Stimulated activated naive B cell treated with anti-CD40 and anti-IgM and Interleukin-4, amounts not matched to agents 10 μg/mL and 1 μg/mL and 100 μg/mL, for 72 hours (primary cell): ENCODE measurements around the gene MIGA1.
"Not testable (repeated sequence)": the region's sequence is repeated elsewhere in the genome, so short reads cannot be mapped to it uniquely, and the experiment has no call there.

Experiments used
- ATAC-seq, 2 donors: fragments of 150-1000 bp; cut with Tn5 transposase; replicated peaks; 2 replicates each; pipeline ENCODE4 v1.10.0; 2021; ENCODE audit warnings: moderate library complexity in 1 of 2
- DNase-seq: peaks from one replicate; pipeline ENCODE4 v3.0.0; 2021
- H3K27ac Mint-ChIP-seq: one replicate; pipeline ENCODE4 v1.8.0; 2022; ENCODE audit warnings: mild to moderate bottlenecking, mixed read lengths
- H3K27me3 Mint-ChIP-seq, 2 donors: one replicate each; pipeline ENCODE4 v1.8.0; 2022; ENCODE audit warnings: mixed read lengths in 2 of 2
- H3K36me3 Mint-ChIP-seq, 2 donors: one replicate each; pipeline ENCODE4 v1.8.0; 2022; ENCODE audit warnings: mixed read lengths in 2 of 2, mild to moderate bottlenecking in 1 of 2
- H3K4me1 Mint-ChIP-seq, 2 donors: one replicate each; pipeline ENCODE4 v1.8.0; 2022; ENCODE audit warnings: mixed read lengths in 2 of 2, mild to moderate bottlenecking in 1 of 2
- H3K4me3 Mint-ChIP-seq, 2 donors: one replicate each; pipeline ENCODE4 v1.8.0; 2022; ENCODE audit warnings: mild to moderate bottlenecking in 2 of 2, mixed read lengths in 2 of 2, moderate library complexity in 1 of 2
- H3K9me3 Mint-ChIP-seq, 2 donors: one replicate each; pipeline ENCODE4 v1.8.0; 2022; ENCODE audit warnings: mixed read lengths in 2 of 2, mild to moderate bottlenecking in 1 of 2

MIGA1 gene

DNA sequence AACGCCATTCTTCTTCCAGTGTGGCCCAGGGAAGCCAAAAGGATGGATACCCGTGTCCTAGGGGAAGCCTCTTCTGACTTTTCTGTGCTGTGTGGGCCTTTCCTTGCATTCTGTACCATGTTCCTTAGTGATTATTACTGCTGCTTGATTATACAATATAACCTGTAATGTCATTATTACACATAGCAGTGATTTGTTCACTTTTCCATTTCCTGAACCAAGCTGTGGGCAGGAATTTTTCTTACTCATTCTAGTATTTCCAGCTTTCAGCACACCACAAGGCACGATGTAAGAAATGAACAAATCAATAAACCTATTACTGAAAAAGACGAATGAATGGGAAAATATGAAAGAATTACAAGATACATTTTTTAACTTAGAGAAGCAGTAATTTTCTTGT, 11.4 kb upstream of the MIGA1 start:
- Mint-ChIP-seq H3K4me1 (peaks cover 2 to 28% of the 10 kb centered on the region in 2 donors), H3K9me3 (no peaks in the 10 kb centered on the region), H3K36me3 (no peaks in the 10 kb centered on the region), H3K4me3 (no peak overlapping the region), H3K27me3 (peaks cover 0 to 11% of the 10 kb centered on the region in 2 donors), H3K27ac (no peak overlapping the region)
- DNase-seq: no peak
- no peak for ATAC-seq

- DNase-seq: no peak
- no peak for ATAC-seq
- Mint-ChIP-seq H3K27me3 (peaks cover 0 to 4% of the 10 kb centered on the region in 2 donors), H3K27ac (no peak overlapping the region), H3K36me3 (no peaks in the 10 kb centered on the region), H3K9me3 (no peaks in the 10 kb centered on the region), H3K4me3 (no peak overlapping the region), H3K4me1 (peaks cover 4 to 23% of the 10 kb centered on the region in 2 donors)
These were observed 3.3 kb upstream of the MIGA1 start for GRCh38 chr1:77776007-77776700.

- H3K4me1 Mint-ChIP-seq: peaks cover 8 to 20% of the 10 kb centered on the region in 2 donors
- DNase-seq (no peak), ATAC-seq (no peak)
- no peak overlapping the region for H3K4me3 Mint-ChIP-seq
- no peaks in the 10 kb centered on the region for H3K27me3 Mint-ChIP-seq
- H3K27ac Mint-ChIP-seq: no peak overlapping the region
- H3K9me3 Mint-ChIP-seq: peaks cover 3 to 4% of the 10 kb centered on the region in 2 donors
- H3K36me3 Mint-ChIP-seq: peaks cover 26 to 28% of the 10 kb centered on the region in 2 donors
These were observed 2.2 kb downstream of the MIGA1 start for GRCh38 chr1:77781683-77782082.

DNA sequence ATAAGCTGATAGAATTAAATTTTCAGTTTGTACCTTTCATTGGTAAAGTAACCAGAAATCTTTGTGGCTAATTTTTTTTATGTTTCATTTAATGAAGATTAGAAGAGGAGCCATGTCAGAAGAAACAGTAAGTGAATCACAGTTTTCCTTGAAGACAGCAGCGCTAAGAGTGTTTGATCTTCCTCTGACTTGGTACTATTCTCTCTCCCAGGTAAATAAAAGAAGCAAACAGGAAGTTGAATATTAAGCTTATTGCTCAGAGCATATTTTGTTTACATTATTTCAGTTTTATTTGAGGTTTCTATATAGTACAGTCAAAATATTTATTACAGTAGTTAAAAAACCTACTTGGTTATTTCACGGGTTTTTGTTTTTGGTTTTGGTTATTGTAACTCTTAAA, 3.7 kb downstream of the MIGA1 start:
- Mint-ChIP-seq H3K4me1 (peaks cover 10 to 20% of the 10 kb centered on the region in 2 donors), H3K27ac (no peak overlapping the region), H3K9me3 (peaks cover 5 to 7% of the 10 kb centered on the region in 2 donors), H3K27me3 (no peaks in the 10 kb centered on the region), H3K4me3 (no peak overlapping the region), H3K36me3 (peaks cover 34 to 38% of the 10 kb centered on the region in 2 donors)
- DNase-seq (no peak), ATAC-seq (no peak)

DNA sequence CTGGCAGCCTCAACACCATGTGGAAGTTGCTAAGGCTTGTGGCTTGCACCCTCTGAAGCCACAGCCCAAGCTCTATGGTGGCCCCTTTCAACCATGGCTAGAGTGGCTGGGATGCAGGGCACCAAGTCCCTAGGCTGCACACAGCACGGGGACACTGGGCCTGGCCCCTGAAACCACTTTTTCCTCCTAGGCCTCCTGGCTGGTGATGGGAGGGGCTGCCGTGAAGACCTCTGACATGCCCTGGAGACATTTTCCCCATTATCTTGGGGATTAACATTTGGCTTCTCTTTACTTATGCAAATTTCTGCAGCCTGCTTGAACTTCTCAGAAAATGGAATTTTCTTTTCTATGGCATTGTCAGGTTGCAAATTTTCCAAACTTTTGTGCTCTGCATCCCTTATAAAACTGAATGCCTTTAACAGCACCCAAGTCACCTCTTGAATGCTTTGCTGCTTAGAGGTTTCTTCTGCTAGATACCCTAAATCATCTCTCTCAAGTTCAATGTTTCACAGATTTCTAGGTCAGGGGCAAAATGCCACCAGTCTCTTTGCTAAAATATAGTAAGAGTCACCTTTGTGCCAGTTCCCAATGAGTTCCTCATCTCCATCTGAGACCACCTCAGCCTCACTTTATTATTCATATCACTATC, 6.8 kb downstream of the MIGA1 start:
- peaks cover 47 to 56% of the 10 kb centered on the region in 2 donors for H3K36me3 Mint-ChIP-seq
- not testable (repeated sequence) for ATAC-seq, H3K4me3 Mint-ChIP-seq, H3K9me3 Mint-ChIP-seq, H3K4me1 Mint-ChIP-seq, DNase-seq, H3K27ac Mint-ChIP-seq, H3K27me3 Mint-ChIP-seq

DNA sequence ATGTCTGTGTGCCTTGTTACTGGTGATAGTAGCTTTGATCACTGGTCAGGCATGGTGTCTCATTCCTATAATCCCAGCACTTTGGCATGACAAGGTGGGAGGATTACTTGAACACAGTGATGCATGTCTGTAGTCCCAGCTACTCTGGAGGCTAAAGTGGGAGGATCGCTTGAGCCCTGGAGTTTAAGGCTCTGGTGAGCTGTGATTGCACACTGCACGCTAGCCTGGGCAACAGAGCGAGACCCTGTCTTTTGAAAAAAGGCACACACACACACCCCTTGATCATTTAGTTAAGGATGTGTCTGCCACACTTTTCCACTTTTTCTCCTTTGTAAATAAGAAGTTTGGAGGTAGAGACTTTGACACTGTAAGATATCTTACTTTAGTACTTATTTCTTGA, 15.1 kb downstream of the MIGA1 start:
- Mint-ChIP-seq H3K4me1 (peaks cover 7 to 14% of the 10 kb centered on the region in 2 donors), H3K4me3 (no peak overlapping the region), H3K36me3 (peaks cover 28 to 42% of the 10 kb centered on the region in 2 donors), H3K27ac (no peak overlapping the region), H3K27me3 (no peaks in the 10 kb centered on the region), H3K9me3 (no peaks in the 10 kb centered on the region)
- DNase-seq: no peak
- ATAC-seq: no peak

- DNase-seq (no peak), ATAC-seq (no peak)
- no peaks in the 10 kb centered on the region for H3K27me3 Mint-ChIP-seq
- H3K4me3 Mint-ChIP-seq: no peak overlapping the region
- peaks cover 9 to 14% of the 10 kb centered on the region in 2 donors for H3K4me1 Mint-ChIP-seq
- peaks cover 27 to 43% of the 10 kb centered on the region in 2 donors for H3K36me3 Mint-ChIP-seq
- no peaks in the 10 kb centered on the region for H3K9me3 Mint-ChIP-seq
- no peak overlapping the region for H3K27ac Mint-ChIP-seq
These were observed 17.4 kb downstream of the MIGA1 start for GRCh38 chr1:77796695-77797405.

- Mint-ChIP-seq H3K4me3 (no peak overlapping the region), H3K27me3 (no peaks in the 10 kb centered on the region), H3K9me3 (no peaks in the 10 kb centered on the region), H3K36me3 (peaks cover 28 to 45% of the 10 kb centered on the region in 2 donors), H3K4me1 (peaks cover 8% of the 10 kb centered on the region in 2 donors), H3K27ac (no peak overlapping the region)
- DNase-seq: no peak
- no peak for ATAC-seq
These were observed 18.5 kb downstream of the MIGA1 start for GRCh38 chr1:77797991-77798390.

- H3K27me3 Mint-ChIP-seq: no peaks in the 10 kb centered on the region
- peaks cover 19 to 45% of the 10 kb centered on the region in 2 donors for H3K36me3 Mint-ChIP-seq
- DNase-seq: no peak
- H3K27ac Mint-ChIP-seq: no peak overlapping the region
- H3K9me3 Mint-ChIP-seq: no peaks in the 10 kb centered on the region
- H3K4me1 Mint-ChIP-seq: peaks cover 3 to 5% of the 10 kb centered on the region in 2 donors
- no peak overlapping the region for H3K4me3 Mint-ChIP-seq
- no peak for ATAC-seq
These were observed 22.6 kb downstream of the MIGA1 start for GRCh38 chr1:77802026-77802425.

DNA sequence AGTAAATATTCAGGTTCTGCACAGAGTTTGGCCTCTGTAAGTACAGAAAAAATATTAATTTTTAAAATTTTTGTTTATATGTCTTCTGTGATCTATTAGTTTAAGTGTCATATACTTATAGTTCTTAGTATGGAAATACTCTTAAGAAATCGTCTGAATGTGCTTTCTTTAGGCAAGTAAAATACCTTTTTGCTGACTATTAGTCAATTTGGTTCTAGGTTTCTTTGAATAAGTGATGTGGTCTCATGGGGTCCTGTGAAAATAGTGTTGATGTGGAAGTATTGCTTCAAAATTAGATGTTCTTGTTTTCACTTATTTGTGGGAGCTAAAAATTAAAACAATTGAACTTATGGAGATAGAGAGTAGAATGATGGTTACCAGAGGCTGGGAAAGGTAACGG, 23.9 kb downstream of the MIGA1 start:
- peaks cover 23 to 37% of the 10 kb centered on the region in 2 donors for H3K36me3 Mint-ChIP-seq
- peaks cover 0 to 3% of the 10 kb centered on the region in 2 donors for H3K4me1 Mint-ChIP-seq
- no peak for DNase-seq
- H3K9me3 Mint-ChIP-seq: no peaks in the 10 kb centered on the region
- no peak overlapping the region for H3K27ac Mint-ChIP-seq
- no peak for ATAC-seq
- H3K27me3 Mint-ChIP-seq: no peaks in the 10 kb centered on the region
- H3K4me3 Mint-ChIP-seq: no peak overlapping the region

DNA sequence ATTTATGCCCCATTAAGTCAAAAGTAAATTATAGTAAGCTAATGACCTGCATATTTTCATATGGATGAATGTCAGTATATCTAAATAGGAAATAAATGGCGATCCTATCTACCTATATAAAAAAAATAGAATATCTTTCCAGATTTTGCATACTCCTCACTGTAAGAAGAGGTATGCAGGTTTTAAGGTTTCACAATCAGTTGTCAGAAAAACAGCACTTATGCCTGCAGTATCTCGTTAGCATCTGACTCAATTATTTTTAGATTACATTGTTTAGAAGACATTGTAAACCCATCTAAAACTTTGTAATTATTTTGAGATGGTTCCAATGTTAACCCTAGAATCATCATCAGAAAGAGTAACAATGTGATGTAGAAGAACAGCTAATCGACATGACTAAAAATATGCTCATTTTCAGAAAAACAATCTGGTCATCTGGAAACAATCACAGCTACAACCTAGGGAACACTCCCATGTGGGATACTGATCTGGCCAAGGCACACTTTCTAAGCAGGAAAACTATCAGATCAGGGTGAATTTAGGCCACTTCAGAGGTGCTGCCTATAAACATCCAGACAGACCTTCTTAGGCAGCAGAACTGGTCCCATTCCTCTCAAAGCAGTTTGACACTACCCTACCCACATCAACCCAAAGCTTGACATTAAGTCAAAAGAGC, 30.5 kb downstream of the MIGA1 start:
- not testable (repeated sequence) for ATAC-seq, H3K27ac Mint-ChIP-seq, DNase-seq, H3K4me3 Mint-ChIP-seq, H3K4me1 Mint-ChIP-seq, H3K9me3 Mint-ChIP-seq, H3K27me3 Mint-ChIP-seq
- peaks cover 20 to 31% of the 10 kb centered on the region in 2 donors for H3K36me3 Mint-ChIP-seq

- not testable (repeated sequence) for H3K27me3 Mint-ChIP-seq
These were observed 32.1 kb downstream of the MIGA1 start for GRCh38 chr1:77811589-77811988.

DNA sequence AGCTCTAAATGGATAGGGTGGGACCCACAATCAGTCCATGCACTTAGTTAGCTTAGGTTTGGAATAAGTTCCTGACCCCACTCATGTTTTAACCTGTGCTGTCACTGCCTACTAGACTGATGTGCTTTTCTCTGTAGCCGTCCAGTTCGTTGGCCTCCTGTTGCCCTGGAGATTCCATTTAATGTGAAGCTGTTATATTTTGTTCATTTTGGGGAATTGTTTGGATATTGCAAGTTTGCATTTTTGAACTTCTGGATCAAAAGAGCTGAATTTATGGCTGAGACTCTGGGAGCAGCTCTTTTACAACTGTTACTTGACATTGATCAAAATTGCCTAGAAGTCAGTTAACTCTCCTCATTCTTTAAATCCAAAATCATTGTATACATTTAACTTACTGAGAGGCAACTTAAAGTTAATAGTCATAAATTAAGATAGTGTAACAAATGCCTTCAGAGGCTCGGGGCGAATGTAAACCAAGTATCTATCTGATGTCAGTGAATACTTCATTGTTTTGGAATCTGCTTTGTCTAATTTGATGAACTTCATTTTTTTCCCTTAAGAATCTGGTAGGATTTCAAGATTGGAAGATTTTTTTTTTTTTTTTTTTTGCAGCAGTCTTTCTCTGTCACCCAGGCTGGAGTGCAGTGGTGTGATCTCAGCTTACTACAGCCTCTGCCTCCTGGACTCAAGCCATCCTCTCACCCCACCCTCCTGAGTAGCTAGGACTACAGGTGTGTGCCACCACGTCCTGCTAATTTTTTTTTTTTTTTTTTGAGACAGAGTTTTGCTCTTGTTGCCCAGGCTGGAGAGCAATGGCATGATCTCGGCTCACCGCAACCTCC, 38.1 kb downstream of the MIGA1 start:
- Mint-ChIP-seq H3K9me3 (no peaks in the 10 kb centered on the region), H3K4me1 (no peaks in the 10 kb centered on the region), H3K27me3 (no peaks in the 10 kb centered on the region), H3K4me3 (no peak overlapping the region), H3K36me3 (peaks cover 43 to 55% of the 10 kb centered on the region in 2 donors), H3K27ac (no peak overlapping the region)
- ATAC-seq (no peak), DNase-seq (no peak)

More at GRCh38 chr1:77811589-77811988, 32.1 kb downstream of the MIGA1 start:
- not testable (repeated sequence) for H3K4me3 Mint-ChIP-seq, ATAC-seq, H3K27ac Mint-ChIP-seq, H3K9me3 Mint-ChIP-seq, H3K4me1 Mint-ChIP-seq, DNase-seq
- peaks cover 24 to 27% of the 10 kb centered on the region in 2 donors for H3K36me3 Mint-ChIP-seq
